ENCODE measurements around the gene HTT.

Gene HTT

DNA sequence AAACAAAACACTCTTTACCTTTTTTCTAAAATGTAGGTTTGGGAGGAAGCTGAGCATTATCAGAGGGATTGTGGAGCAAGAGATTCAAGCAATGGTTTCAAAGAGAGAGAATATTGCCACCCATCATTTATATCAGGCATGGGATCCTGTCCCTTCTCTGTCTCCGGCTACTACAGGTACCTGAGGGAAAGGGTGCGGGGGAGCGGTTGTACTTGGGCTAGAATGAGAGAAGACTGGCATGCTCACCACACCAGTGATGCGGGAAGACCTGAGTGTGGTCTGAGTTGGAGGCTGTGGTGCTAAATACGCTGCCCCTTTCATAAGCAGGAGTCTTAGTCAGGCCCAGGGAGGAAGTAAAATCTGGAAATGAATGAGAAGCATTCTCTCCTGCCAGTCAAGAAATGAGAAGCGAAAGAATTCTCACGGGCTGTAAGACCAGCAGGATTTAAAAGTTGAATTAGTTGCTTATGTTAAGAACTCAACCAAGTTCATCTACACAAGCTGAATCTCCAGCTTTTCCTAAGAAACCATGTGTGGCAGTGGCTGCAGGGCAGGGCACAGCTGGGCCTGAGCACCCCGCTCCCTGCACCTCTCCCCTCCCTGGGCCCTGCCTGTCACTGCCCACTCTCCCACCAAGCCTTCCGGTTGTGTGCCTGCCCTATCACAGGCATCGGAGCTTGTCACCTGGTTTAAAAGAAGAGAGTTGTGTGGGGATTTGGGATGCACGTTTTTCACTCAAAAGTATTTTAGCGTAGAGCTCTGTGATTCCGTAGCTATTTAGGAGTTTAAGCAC lies 149.7 kb downstream of the HTT start:
- DNase-seq: no peak

DNA sequence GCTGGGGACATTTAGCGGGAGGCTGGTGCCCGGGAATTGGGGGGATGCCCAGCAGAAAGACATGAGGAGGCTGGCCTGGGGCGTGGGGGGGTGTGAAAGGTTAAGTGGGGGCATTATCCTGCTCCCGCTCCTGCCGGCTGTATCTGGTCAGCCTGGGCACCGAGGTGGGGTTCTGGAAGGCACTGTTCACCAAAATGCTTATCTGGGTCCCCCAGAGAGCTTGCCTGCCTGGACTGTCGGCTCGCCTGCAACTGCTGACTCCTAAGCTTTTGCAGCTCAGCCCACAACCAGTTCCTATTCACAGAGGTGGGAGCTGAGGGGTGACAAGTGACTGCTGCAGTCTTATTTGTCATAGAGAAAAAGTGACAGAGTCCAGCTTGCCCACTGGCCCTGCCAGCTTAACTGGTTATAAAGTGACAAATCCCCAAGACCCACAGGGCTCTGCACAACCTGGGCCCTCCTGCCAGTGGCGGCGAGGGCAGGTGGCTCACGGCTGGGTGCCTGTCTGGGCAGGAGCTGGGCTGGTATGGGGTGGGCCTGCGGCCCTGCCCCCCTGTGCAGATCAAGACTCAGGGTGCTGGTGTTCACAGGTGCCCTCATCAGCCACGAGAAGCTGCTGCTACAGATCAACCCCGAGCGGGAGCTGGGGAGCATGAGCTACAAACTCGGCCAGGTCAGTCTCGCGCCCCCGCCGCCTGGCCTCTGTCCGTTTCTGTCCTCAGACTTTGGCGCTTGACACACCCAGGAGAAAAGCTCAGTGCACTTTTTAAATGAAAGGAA lies 150.8 kb downstream of the HTT start:
- DNase-seq: no peak

DNA sequence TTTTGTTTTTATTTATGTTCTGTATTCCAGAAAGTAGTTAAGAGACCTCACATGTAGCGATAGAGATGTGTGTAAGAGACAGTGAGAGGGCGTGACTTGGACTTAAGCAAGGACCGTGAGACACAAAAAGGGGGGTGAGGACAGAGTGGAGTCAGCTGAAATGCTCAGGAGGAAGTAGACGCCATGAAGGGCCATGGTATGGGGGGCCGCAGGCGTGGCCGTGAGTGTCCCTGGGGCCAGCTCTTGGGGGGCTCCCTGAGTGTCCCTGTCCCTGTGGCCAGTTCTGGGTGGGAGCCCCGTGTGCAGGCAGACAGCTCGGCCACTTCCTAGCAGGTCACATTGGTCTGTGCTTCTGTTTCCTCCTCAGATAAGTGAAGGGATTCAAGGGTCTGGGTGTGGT lies 151.5 kb downstream of the HTT start:
- DNase-seq: no peak

DNA sequence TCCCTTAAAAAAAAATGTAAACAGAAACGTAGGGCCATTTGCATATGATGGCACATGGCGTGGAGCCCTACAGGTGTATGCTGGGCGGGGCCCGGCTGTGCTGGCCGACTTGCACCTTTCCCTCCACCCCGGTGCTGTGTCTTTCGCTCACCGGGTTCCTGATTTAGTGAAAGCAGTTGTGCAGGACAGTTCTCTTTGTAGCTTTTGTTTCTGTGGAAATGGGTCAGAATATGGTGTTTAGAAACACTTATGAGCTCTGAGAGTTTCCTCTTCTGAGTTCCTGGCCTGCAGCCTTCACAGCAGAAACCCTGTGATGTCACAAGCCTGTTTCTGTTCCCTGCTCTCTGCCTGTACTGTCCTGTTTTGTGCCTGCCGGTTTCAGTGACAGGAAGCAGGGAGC lies 152.0 kb downstream of the HTT start:
- DNase-seq: no peak

DNA sequence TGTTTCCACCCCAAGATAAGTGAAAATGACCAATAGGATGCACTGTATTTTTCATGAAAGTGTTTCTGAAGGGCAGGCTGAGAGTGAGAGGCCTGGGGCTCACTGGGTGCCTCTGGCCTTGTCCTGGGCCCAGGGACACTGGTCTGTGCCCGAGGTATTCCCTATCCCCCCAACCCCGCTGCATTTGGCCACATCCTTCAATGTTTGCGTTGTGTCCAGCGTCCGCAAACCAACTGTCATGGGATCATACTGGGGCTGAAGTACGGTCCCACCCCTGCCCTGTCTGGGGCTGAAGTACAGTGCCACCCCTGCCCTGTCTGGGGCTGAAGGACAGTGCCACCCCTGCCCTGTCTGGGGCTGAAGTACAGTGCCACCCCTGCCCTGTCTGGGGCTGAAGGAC lies 152.5 kb downstream of the HTT start:
- DNase-seq: no peak

DNA sequence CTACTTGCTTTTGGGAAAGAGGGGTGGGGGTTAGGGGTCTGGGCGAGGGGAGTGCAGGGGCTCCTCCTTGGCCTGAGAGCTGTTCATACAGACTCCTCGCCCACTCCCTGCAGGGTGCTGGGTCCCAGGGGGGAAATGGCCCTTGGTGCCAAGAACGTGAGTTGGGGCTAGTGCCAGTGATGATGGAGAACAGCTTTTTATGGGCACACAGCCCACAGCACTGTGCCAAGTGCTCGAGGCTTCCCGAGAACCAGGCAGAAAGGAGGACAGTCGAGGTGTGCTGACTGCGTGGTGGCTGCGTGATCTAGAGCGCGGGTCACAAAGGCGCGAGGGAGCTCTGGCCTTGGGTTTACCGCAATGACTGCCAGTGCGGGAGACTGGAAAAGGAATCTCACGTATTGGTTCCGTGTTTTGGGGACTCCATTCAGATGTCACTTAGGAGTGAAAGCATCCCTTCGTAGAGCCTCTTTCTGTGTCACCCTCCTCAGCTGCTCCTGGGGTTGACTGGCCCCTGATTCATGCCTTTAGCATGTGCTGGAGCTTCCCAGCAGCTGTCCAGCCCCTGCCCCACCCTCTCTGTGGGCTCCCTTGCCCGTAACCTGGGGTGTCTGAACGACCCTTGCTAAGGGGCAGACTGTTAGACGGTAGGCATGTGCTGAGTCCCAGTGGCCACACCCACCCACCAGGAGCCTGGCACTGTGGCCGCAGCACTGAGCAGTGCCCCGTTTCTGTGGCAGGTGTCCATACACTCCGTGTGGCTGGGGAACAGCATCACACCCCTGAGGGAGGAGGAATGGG lies 153.6 kb downstream of the HTT start:
- no peak for DNase-seq

DNA sequence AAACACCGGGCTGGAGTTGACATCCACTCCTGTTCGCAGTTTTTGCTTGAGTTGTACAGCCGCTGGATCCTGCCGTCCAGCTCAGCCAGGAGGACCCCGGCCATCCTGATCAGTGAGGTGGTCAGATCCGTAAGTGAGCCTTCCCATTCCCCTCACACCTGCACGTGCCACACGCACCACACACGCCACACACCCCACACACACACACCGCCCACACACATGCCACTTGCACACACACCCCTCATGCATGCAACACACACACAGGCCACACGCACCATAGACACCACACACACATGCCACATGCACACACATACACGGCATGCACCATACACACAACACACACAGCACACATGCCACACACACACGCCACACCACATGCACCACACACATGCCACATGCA lies 154.4 kb downstream of the HTT start:
- no peak for DNase-seq

DNA sequence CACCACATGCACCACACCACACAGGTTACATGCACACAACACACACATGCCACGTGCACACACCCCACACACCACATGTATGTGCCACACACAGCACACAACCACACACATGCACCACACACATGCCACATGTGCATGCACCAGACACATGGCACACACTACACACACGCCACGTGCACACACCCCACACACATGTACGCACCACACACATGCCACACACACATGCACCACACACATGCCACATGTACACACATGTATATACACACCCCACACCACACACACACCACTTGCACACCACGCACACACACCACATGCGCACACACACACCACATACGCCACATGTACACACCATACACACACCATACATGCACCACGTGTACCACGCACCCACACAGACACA lies 154.8 kb downstream of the HTT start:
- DNase-seq: no peak

DNA sequence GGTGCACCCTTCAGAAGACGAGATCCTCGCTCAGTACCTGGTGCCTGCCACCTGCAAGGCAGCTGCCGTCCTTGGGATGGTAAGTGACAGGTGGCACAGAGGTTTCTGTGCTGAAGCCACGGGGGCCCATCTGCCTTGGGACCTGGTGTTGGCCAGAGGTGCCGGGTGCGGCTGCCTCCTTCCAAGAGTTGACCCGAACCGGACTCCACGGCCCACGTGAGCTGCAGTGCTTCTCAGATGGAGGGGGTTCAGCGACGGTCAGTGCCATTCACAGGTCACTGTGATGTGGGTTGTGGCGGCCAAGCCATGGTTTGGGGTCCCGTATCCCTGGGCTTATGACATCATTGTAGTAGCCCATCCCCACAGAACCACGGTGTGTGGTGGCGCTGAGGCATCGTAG lies 155.5 kb downstream of the HTT start:
- DNase-seq: no peak

DNA sequence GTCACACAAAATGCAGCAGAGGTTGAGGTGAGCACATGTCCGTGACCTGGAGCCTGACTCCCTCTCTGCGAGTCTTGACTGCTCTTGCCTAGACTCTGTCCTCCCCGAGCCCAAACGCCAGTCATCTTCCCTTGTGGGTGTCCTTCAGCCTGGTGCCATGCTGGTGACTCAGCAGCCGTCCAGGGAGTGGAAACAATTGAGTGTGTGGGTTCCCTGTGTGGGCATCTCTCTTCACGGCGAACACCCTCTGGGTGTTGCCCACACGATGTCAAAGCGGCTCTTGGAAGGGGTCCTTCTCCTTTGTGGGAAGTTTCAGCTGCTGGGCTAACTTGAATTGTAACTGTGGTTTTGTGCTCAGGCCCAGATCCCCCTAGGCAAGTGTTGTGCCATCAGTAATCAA lies 157.0 kb downstream of the HTT start:
- no peak for DNase-seq

DNA sequence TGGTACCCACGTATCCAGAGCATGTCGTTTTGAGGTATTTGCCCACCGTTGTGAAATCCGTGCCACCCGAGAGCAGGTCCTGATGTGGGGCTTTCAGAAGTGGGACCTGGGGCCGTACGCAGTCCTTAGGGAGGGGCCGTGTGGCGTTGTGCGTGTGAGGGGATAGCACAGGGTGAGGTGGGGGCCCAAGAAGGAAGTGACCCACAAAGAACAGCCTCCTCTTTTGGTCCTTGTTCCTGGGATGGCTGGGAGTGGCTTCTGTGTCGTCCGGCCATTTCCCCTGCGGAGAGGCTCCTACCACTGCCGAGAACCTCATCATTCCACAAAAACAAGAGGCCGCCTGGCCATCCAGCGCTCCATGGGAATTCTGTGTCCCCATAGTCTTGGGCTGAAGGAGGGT lies 157.5 kb downstream of the HTT start:
- DNase-seq: no peak

DNA sequence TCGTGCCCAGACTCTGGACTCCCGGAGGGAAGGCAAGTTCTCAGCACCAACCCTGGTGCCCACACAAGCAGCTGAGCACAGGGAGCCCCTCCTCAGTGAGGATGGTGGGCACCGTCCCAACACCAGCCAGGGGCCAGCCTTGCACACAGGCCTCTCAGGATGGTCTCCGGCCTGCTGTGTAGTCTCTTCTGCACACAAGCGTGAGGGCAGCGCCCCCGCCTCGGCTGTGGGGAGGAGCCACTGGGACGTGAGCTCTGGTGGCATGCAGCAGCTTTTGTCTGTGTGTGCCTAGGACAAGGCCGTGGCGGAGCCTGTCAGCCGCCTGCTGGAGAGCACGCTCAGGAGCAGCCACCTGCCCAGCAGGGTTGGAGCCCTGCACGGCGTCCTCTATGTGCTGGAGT lies 158.4 kb downstream of the HTT start:
- DNase-seq: no peak

DNA sequence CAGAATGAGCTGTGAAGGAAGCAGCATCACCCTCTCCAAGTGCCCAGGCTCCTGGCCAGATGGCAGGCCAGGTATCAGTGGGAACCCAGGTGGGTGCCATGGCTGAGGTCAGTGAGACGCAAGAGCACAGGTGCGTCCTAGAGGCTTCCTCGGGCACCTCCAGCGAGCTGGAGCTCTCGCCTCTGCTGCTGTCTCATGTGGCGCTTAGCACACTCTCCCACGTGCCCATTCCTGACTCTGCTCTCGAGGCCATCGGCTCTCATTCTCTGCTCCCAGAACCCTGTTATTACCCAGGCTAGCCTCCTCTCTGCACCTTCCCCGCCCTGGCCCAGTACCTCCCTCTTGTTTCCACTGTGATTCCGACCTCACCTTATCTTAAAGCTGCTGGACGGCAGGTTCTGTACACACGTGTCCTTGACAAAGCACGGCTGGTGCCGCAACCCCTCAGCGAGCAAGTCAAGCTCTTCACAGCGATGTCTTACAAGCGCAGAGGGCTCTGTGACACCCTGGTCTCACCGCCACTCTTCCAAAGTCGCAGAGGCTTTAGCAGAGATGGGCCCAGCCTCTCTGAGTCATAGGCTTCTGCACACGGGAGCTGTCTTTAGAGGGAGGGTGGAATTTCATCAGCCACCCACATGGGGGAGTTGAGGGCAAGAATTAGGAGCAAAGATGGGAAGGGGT lies 159.1 kb downstream of the HTT start:
- DNase-seq: no peak

DNA sequence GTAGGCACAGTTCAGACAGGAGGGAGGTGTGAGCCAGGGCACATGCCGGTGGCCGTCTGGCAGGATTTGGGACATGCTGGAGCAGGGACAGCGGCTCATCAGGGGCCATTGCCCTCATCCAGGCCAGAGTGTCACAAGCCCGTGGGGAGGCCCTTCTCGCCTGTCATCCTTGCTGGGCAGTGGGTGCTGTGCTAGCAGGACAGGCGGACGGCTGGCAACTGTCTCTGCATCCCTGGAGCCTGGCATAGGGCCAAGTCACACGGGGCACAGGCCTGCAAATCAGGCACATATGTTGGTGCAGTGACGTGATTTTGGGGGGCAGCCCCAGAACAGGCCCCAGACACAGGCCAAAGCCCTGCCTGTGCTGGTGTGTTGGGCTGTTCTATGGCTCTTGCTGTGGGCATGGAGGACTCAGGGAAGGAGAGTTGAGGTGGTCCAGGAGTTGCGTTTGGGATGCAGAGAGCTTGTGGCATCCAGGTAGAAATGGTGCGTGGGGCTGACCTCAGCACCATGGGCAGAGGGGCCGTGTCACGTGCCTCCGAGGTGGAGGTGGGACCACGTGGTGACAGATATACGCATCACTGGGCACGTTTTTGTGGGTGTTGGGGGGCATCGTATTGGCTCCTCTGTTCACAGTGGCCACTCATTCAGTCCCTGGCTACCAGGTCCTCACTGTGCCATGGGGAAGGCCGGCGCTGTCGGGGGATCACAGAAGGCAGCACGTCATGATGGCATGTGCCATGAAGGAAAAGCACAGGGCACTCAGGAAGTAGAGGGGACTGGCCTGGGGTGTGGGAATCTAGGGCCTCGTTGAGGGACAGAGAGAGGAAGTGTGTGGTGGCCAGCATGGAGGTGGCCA lies 159.9 kb downstream of the HTT start:
- DNase-seq: no peak

DNA sequence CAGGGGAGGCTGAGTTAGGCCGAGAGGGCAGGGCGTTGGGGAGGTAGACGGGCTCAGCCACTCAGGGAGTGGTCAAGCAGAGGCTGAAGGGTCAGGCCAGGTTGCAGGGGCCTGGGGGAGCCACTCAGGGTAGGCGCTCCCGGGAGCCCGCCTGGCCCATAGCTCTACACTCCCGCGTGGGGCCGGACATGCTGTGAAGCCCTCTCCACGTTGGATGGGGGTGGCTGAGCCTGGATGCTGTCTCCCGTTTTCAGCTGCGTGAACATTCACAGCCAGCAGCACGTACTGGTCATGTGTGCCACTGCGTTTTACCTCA lies 160.5 kb downstream of the HTT start:
- DNase-seq: no peak

DNA sequence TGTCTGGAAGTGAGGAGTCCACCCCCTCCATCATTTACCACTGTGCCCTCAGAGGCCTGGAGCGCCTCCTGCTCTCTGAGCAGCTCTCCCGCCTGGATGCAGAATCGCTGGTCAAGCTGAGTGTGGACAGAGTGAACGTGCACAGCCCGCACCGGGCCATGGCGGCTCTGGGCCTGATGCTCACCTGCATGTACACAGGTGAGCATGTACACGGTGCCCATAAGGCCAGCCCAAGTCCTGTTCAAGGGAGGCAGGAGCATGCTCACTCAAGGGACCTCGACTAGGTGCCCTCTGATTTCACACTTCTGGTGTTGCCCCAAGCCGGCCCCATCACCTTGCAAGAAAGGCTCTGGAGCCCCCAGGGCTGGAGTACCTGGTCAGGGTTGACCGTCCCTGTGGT lies 161.1 kb downstream of the HTT start:
- DNase-seq: no peak

DNA sequence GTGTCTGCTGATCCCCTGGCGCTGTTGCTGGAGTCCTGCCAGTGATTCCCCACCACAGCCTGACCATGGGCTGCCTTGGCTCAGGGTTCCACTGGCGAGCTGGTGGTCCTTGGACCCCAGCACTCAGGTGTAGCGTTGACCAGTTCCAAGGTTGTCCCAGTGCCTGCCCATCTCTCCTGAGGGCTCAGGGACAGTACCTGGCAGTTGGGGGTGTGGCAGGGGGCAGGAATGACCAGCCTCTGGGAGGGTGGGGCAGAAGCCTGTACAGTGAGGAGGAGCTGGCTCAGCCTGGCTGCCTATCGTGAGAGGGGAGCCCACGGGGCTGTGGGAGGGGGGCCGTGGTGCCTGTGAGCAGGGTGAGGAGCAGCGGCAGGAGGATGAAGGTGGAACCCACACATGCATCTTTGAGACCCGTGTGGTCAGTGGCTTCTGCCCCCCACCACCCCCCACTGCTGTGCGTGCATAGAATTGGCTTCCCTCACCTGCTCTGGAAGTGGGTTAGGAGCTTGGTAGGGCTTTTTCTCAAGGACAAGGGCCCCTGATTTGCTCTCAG lies 161.9 kb downstream of the HTT start:
- no peak for DNase-seq

DNA sequence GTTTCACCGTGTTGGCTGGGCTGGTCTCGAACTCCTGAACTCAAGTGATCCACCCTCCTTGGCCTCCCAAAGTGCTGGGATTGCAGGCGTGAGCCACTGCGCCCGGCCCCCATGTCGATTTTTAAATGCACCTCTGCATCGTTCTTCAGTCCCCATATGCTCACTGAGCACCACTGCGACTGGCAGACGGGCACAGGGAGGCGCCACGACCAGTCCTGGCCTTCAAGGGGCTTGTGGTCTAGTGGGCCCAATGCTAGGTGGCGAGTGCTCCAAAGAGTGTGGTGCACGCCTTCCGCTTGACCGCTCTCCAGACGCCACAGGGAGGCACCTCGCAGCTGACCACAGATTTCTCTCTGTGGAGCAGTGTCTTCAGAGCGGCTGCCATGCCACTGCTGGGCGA lies 162.8 kb downstream of the HTT start:
- DNase-seq: no peak

DNA sequence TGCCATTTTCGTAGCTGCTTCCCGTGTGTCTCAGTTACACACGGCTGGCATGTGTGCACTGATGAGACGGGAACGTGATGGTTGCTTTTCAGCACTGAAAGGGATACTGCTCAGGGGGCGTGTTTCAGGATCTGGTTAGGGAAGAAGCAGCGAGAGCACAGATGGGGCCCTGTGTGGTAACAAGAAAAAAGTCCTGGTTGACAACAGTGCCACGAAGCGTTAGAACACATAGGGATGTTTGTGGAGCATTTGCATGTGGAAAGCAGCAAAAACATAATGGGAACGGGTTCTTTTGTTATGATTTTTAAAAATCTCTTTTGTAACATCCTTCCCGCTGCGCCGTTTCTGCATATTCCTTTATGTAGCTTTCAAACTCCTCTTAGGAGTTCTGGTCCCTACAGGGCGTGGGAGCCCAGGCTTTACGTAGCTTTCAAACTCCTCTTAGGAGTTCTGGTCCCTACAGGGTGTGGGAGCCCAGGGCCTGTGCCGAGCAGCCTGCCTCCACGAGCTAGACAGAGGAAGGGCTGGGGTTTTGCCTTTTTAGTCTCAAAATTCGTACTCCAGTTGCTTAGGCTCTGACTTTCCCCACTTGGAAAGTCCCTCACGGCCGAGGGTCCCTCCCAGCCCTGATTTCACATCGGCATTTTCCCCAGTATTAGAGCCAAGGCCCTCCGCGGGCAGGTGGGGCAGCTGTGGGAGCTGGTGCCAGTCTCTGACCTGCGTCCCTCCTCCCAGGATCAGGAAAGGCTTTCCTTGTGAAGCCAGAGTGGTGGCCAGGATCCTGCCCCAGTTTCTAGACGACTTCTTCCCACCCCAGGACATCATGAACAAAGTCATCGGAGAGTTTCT lies 163.5 kb downstream of the HTT start:
- DNase-seq: no peak

DNA sequence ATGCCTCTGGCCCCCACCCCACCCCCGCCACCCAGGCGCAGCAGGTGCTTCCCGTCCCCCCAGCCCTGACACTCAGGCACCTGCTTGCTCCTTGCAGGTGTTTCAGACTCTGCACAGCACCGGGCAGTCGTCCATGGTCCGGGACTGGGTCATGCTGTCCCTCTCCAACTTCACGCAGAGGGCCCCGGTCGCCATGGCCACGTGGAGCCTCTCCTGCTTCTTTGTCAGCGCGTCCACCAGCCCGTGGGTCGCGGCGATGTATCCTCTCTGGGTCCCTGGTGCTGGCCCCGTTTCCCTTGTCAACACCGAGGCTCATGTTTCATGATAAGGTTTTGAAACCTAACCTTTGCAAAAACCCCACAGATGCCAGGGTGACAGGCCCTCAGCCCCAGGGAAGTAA lies 164.2 kb downstream of the HTT start:
- DNase-seq: no peak

DNA sequence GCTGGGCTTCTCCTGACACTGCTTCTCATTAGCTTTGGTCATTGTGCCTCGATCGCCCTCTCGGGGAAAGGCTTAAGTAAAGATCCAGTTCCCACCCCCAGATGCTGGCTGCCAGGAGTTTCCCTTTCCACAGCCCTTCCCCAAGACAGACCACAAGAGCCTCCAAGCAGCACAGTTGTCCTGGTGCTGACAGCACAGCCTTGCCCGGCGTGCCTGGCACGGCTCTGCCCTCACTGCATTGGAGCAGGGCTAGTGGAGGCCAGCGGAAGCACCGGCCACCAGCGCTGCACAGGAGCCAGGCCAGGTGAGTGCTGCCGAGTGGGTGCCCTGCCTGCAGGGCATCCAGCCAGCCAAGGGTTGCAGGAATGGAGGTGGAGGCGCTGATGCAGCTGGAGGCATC lies 164.8 kb downstream of the HTT start:
- no peak for DNase-seq

All from NCI-H446 treated with DMSO at 0.1 percent for 48 hours (cell line).